Keratinocyte (primary cell): ENCODE results near the gene RASAL2. TPM values are rescaled to one million over a fixed set of nuclear protein-coding genes. Genes with fewer than 3 reads are reported as not detected.

Experiments used
- DNase-seq: peaks from one replicate; pipeline ENCODE4 v3.0.0-alpha.2; 2011; ENCODE audit warnings: low read depth, missing footprints, low spot score
- FAIRE-seq: peaks from 2 replicates; lab custom pipeline; 2011; peaks lifted over from hg19 to GRCh38; lab: Jason Lieb, UNC
- H2AFZ ChIP-seq: 2 replicates; pipeline ENCODE4 v1.6.0; 2012; ENCODE audit warnings: low read length, control low read depth, inconsistent platforms; ENCODE audit not compliant: control insufficient read depth
- H3K27ac ChIP-seq: 2 replicates; pipeline ENCODE4 v1.5.1; 2011; ENCODE audit warnings: low read length; ENCODE audit not compliant: control insufficient read depth, insufficient read depth
- H3K27me3 ChIP-seq: 3 replicates; pipeline ENCODE4 v1.6.0; 2011; ENCODE audit warnings: low read length; ENCODE audit not compliant: control insufficient read depth, insufficient read depth; ENCODE audit errors: extremely low read depth
- H3K36me3 ChIP-seq, 2 experiments: 2 replicates in 1 of 2; 3 replicates in 1 of 2; pipeline ENCODE4 v1.5.1; 2011; ENCODE audit warnings: low read length in 2 of 2, mild to moderate bottlenecking in 1 of 2; ENCODE audit not compliant: control insufficient read depth in 2 of 2, insufficient read depth in 2 of 2; ENCODE audit errors: extremely low read depth in 1 of 2
- H3K4me1 ChIP-seq: 3 replicates; pipeline ENCODE4 v1.5.1; 2011; ENCODE audit warnings: low read length; ENCODE audit not compliant: control insufficient read depth, insufficient read depth; ENCODE audit errors: extremely low read depth
- H3K4me2 ChIP-seq: 3 replicates; pipeline ENCODE4 v1.6.0; 2011; ENCODE audit warnings: low read depth, low read length; ENCODE audit not compliant: control insufficient read depth, insufficient read depth; ENCODE audit errors: extremely low read depth
- H3K4me3 ChIP-seq, 3 experiments: fragments of 200-600 bp in 1 of 3; sonication (generic) in 1 of 3; 2 replicates in 2 of 3; 3 replicates in 1 of 3; pipeline ENCODE4 v1.5.1; 2011 to 2016; ENCODE audit warnings: low read length in 3 of 3, mild to moderate bottlenecking in 3 of 3, control low read depth in 2 of 3, inconsistent platforms in 1 of 3, low read depth in 1 of 3, mixed read lengths in 1 of 3, mixed run types in 1 of 3, moderate library complexity in 1 of 3; ENCODE audit not compliant: control insufficient read depth in 2 of 3, insufficient read depth in 2 of 3; ENCODE audit errors: extremely low read depth in 1 of 3
- H3K79me2 ChIP-seq: 2 replicates; pipeline ENCODE4 v1.6.0; 2012; ENCODE audit warnings: low read length; ENCODE audit not compliant: control insufficient read depth, insufficient read depth
- H3K9ac ChIP-seq: 3 replicates; pipeline ENCODE4 v1.6.0; 2011; ENCODE audit warnings: low read length; ENCODE audit not compliant: control insufficient read depth, insufficient read depth; ENCODE audit errors: extremely low read depth
- H3K9me1 ChIP-seq: 3 replicates; pipeline ENCODE4 v1.6.0; 2011; ENCODE audit warnings: low read length; ENCODE audit not compliant: control insufficient read depth, insufficient read depth; ENCODE audit errors: extremely low read depth
- H3K9me3 ChIP-seq: 2 replicates; pipeline ENCODE4 v1.5.1; 2012; ENCODE audit warnings: low read depth, low read length; ENCODE audit not compliant: control insufficient read depth
- H4K20me1 ChIP-seq: 3 replicates; pipeline ENCODE4 v1.6.0; 2011; ENCODE audit warnings: low read length; ENCODE audit not compliant: control insufficient read depth, insufficient read depth; ENCODE audit errors: extremely low read depth
- EZH2 ChIP-seq: IDR thresholded peaks from one replicate; pipeline ENCODE4 v1.6.1; 2012; ENCODE audit warnings: inconsistent platforms, mild to moderate bottlenecking, low read length, moderate library complexity
- dilution Hi-C: fragments of 300-500 bp; cut with MboI; formaldehyde crosslinking; loops from one replicate; pipeline ENCODE4 v1.7.0; 2020; ENCODE audit warnings: low sequenced_read_pairs; ENCODE audit not compliant: extremely low pct_ligation_motif_present
- polyA plus RNA-seq, 5 experiments: library from polyadenylated mRNA; depleted of rRNA in 3 of 5; stranded (reverse) in 3 of 5; stranded (forward) in 1 of 5; unstranded in 1 of 5; fragments of >200 nt; gene quantifications; 1 replicate in 1 of 5; 2 replicates in 3 of 5; 3 replicates in 1 of 5; pipeline versions ENCODE4 v1.2.1 to v1.2.3, GENCODE V29; 2011 to 2012; ENCODE audit warnings: missing spikeins in 2 of 5, low read depth in 1 of 5, low replicate concordance in 1 of 5
- TF ChIP-seq, protein P1 (sequence below), 3 experiments: IDR thresholded peaks in 1 of 3; conservative IDR thresholded peaks in 1 of 3; optimal IDR thresholded peaks in 1 of 3; 2 replicates in 2 of 3; 3 replicates in 1 of 3; pipeline versions ENCODE3 to v1.5.1; 2011; ENCODE audit warnings: low read length in 3 of 3, mild to moderate bottlenecking in 3 of 3, moderate library complexity in 2 of 3, control low read depth in 1 of 3, inconsistent platforms in 1 of 3; ENCODE audit not compliant: insufficient read depth in 2 of 3; ENCODE audit errors: extremely low read depth in 1 of 3

The RASAL2 gene
- polyA plus RNA-seq, 1 donor (not counting 4 experiments of a cell fraction or from before 2014, with no cell fraction given) = 27.2 TPM

DNA sequence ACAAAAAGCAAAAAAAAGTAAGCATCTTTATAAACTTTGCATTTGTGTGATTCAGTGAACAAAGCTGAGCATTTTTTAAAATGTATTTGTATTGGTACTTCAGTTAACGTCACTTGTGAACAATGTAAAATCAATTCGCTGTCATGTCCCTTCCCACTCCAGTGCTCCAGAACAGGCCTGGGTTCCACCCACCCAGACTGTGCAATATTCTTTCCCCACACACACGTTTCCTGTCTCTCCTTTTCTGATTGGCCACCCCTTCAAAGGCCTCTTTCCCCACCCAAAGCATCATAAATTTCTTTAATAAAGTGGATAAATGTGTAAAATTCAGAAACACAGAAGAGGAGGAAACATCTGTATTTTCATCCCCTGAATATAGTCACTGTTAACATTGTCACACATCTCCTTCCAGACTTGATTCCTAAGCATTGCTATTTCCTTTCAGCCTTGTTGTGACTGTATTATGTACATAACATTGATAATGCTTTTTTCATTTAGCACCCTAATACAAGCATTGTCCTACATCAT is 390.9 kb downstream of the RASAL2 start:
- dilution Hi-C loops = no loop called here
- peaks cover 2% of the 10 kb centered on the region for H3K9me1 ChIP-seq
- no peaks in the 10 kb centered on the region for H3K9me3 ChIP-seq
- H3K27me3 ChIP-seq = no peaks in the 10 kb centered on the region
- no peak for FAIRE-seq
- no peak for DNase-seq
- no peaks in the 10 kb centered on the region for H3K79me2 ChIP-seq
- H3K27ac ChIP-seq = no peak overlapping the region
- no peak overlapping the region for H3K9ac ChIP-seq
- H3K4me3 ChIP-seq = no peak overlapping the region
- peaks cover 0 to 4% of the 10 kb centered on the region in 2 experiments for H3K36me3 ChIP-seq
- no peak overlapping the region for H3K4me2 ChIP-seq
- no peaks in the 10 kb centered on the region for H3K4me1 ChIP-seq
- TF ChIP-seq, protein P1, sequence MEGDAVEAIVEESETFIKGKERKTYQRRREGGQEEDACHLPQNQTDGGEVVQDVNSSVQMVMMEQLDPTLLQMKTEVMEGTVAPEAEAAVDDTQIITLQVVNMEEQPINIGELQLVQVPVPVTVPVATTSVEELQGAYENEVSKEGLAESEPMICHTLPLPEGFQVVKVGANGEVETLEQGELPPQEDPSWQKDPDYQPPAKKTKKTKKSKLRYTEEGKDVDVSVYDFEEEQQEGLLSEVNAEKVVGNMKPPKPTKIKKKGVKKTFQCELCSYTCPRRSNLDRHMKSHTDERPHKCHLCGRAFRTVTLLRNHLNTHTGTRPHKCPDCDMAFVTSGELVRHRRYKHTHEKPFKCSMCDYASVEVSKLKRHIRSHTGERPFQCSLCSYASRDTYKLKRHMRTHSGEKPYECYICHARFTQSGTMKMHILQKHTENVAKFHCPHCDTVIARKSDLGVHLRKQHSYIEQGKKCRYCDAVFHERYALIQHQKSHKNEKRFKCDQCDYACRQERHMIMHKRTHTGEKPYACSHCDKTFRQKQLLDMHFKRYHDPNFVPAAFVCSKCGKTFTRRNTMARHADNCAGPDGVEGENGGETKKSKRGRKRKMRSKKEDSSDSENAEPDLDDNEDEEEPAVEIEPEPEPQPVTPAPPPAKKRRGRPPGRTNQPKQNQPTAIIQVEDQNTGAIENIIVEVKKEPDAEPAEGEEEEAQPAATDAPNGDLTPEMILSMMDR (optimal IDR thresholded peaks at IDR 0.05 in 1 of 3, IDR thresholded peaks at IDR 0.05 in 1 of 3, conservative IDR thresholded peaks at IDR 0.05 in 1 of 3; ENCODE audit: extremely low read depth in 1 of 3, insufficient read depth in 2 of 3, low read length in 3 of 3) = no peak
- no peak for TF ChIP-seq EZH2
- no peak overlapping the region for H2AFZ ChIP-seq
- no peaks in the 10 kb centered on the region for H4K20me1 ChIP-seq

DNA sequence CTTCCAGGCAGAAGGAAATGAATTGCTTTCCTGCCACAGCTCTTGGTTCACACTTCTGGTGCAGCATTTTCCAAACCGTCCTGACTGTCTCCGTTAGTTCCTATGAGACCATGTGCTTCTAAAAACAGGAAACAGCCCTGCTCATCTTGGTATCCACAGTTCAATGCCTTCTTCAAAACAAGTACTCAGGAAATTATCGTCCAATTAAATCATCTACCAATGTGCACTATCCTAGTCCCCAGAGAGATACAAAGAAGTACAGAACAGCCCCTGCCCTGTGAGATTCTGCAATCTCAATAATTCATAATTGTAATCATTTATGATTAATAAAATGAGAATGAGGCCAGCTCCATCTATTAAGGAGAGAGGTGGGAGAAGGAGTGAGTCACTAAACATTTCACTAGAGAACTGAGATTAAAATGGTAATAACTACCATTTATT is 391.7 kb downstream of the RASAL2 start:
- Histone ChIP-seq H3K9me3 (no peaks in the 10 kb centered on the region), H3K27me3 (no peaks in the 10 kb centered on the region), H2AFZ (no peak overlapping the region), H3K27ac (no peak overlapping the region), H3K4me1 (no peaks in the 10 kb centered on the region), H3K9me1 (peaks cover 2% of the 10 kb centered on the region), H4K20me1 (no peaks in the 10 kb centered on the region), H3K9ac (no peak overlapping the region), H3K4me3 (no peak overlapping the region), H3K79me2 (no peaks in the 10 kb centered on the region), H3K4me2 (no peak overlapping the region), H3K36me3 (no peaks in the 10 kb centered on the region)
- TF ChIP-seq, protein P1 (optimal IDR thresholded peaks at IDR 0.05 in 1 of 3, IDR thresholded peaks at IDR 0.05 in 1 of 3, conservative IDR thresholded peaks at IDR 0.05 in 1 of 3; ENCODE audit: extremely low read depth in 1 of 3, insufficient read depth in 2 of 3, low read length in 3 of 3) = no peak
- DNase-seq = no peak
- no peak for FAIRE-seq
- dilution Hi-C loops = no loop called here
